Duodenal mucosa (tissue), 2 donors: Measurements from ENCODE around the gene MED20.
"Not testable (repeated sequence)": the region's sequence is repeated elsewhere in the genome, so short reads cannot be mapped to it uniquely, and the experiment has no call there.

ENCODE experiments used
- H3K27ac ChIP-seq: one replicate; pipeline ENCODE4 v1.7.0; 2013; ENCODE audit warnings: low read depth, low read length
- H3K27me3 ChIP-seq, 2 donors: one replicate each; pipeline ENCODE4 v1.7.0; 2013; ENCODE audit warnings: low read length in 2 of 2, control low read depth in 1 of 2; ENCODE audit not compliant: insufficient read depth in 2 of 2, control insufficient read depth in 1 of 2
- H3K36me3 ChIP-seq, 2 donors: one replicate each; pipeline ENCODE4 v1.7.0; 2013; ENCODE audit warnings: low read length in 2 of 2, control low read depth in 1 of 2; ENCODE audit not compliant: insufficient read depth in 2 of 2, control insufficient read depth in 1 of 2
- H3K4me1 ChIP-seq, 2 donors: one replicate each; pipeline ENCODE4 v1.7.0; 2013; ENCODE audit warnings: low read length in 2 of 2, control low read depth in 1 of 2; ENCODE audit not compliant: insufficient read depth in 2 of 2, control insufficient read depth in 1 of 2
- H3K4me3 ChIP-seq, 2 donors: one replicate each; pipeline ENCODE4 v1.7.0; 2013; ENCODE audit warnings: low read length in 2 of 2, low read depth in 1 of 2
- H3K9ac ChIP-seq, 2 donors: one replicate each; pipeline ENCODE4 v1.7.0; 2013; ENCODE audit warnings: low read length in 2 of 2, low read depth in 1 of 2
- H3K9me3 ChIP-seq, 2 donors: one replicate each; pipeline ENCODE4 v1.7.0; 2013; ENCODE audit warnings: low read length in 2 of 2, control low read depth in 1 of 2; ENCODE audit not compliant: control insufficient read depth in 1 of 2

Gene MED20

DNA sequence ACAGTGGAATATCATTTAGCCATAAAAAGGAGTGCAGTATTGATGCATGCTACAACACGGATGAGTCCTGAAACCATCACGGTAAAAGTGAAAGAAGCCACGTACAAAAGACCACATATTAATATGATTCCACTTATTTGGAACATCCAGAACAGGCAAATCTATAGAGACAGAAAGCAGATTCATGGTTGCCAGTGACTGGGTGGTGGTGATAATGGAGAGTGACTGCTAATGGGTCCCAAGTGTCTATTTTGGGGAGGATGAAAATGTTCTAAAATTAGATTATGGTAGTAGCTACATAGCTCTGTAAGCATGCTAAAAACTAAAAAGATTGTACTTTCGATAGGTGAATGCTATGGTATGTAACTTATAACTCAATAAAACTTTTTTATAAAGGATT lies 39.1 kb upstream of the MED20 start:
- no peak overlapping the region for H3K9ac ChIP-seq
- no peaks in the 10 kb centered on the region for H3K36me3 ChIP-seq
- H3K9me3 ChIP-seq, result no peaks in the 10 kb centered on the region
- no peak overlapping the region for H3K4me3 ChIP-seq
- no peaks in the 10 kb centered on the region for H3K27me3 ChIP-seq
- H3K4me1 ChIP-seq, result no peaks in the 10 kb centered on the region
- H3K27ac ChIP-seq, result no peak overlapping the region

DNA sequence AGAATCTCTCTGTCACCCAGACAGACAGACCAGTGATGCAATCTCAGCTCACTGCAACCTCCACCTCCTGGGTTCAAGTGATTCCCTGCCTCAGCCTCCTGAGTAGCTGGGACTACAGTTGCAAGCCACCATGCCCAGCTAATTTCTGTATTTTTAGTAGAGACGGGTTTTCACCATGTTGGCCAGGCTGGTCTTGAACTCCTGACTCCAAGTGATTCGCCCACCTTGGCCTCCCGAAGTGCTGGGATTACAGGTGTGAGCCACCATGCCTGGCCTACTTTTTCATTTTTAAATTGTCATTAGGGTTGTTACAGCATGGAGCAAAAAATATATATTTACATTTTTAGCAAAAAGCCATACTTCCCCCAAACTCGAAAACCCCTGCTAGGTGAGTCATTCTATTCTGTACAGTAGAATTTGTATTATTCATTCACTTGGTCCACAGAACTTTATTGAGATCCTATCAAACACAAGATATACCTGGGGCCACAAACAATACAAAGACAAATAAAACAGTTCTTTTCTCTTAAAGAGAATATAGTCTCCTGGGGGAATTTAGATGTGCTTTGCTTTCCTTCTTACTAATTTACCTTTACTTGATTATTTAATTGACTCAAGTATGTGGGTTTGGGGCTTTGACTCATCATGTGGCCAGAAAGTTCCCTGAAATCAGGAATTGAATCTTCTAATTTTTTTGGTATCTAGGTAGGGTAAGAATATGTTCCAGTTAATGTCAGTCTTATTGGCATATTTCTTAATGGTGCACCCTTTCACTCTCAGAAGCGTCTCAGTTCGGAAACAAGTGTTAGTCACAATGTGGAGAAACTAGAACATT lies 37.3 kb upstream of the MED20 start:
- no peaks in the 10 kb centered on the region for H3K4me1 ChIP-seq
- no peaks in the 10 kb centered on the region for H3K36me3 ChIP-seq
- no peak overlapping the region for H3K4me3 ChIP-seq
- no peak overlapping the region for H3K9ac ChIP-seq
- no peak overlapping the region for H3K27ac ChIP-seq
- no peaks in the 10 kb centered on the region for H3K9me3 ChIP-seq
- no peaks in the 10 kb centered on the region for H3K27me3 ChIP-seq

GRCh38 chr6:41957117-41957516 lies 36.2 kb upstream of the MED20 start:
- no peak overlapping the region for H3K27ac ChIP-seq
- H3K9ac ChIP-seq, result no peak overlapping the region
- no peak overlapping the region for H3K4me3 ChIP-seq
- no peaks in the 10 kb centered on the region for H3K36me3 ChIP-seq
- H3K27me3 ChIP-seq, result no peaks in the 10 kb centered on the region
- H3K9me3 ChIP-seq, result no peaks in the 10 kb centered on the region
- no peaks in the 10 kb centered on the region for H3K4me1 ChIP-seq

- Histone ChIP-seq H3K9ac (no peak overlapping the region), H3K36me3 (no peaks in the 10 kb centered on the region), H3K27me3 (no peaks in the 10 kb centered on the region), H3K27ac (no peak overlapping the region), H3K4me1 (no peaks in the 10 kb centered on the region), H3K4me3 (no peak overlapping the region), H3K9me3 (no peaks in the 10 kb centered on the region)
These were observed 34.5 kb upstream of the MED20 start for GRCh38 chr6:41955412-41955811.

GRCh38 chr6:41954668-41955067 lies 33.7 kb upstream of the MED20 start:
- Histone ChIP-seq H3K27ac (no peak overlapping the region), H3K36me3 (no peaks in the 10 kb centered on the region), H3K4me1 (no peaks in the 10 kb centered on the region), H3K27me3 (no peaks in the 10 kb centered on the region), H3K9me3 (no peaks in the 10 kb centered on the region), H3K4me3 (no peak overlapping the region), H3K9ac (no peak overlapping the region)

- no peak overlapping the region for H3K4me3 ChIP-seq
- no peak overlapping the region for H3K27ac ChIP-seq
- H3K27me3 ChIP-seq, result no peaks in the 10 kb centered on the region
- no peaks in the 10 kb centered on the region for H3K9me3 ChIP-seq
- H3K4me1 ChIP-seq, result no peaks in the 10 kb centered on the region
- H3K9ac ChIP-seq, result no peak overlapping the region
- no peaks in the 10 kb centered on the region for H3K36me3 ChIP-seq
These were observed 26.8 kb upstream of the MED20 start for GRCh38 chr6:41947581-41948220.

- H3K4me3 ChIP-seq, result no peak overlapping the region
- H3K27me3 ChIP-seq, result no peaks in the 10 kb centered on the region
- H3K9ac ChIP-seq, result no peak overlapping the region
- H3K27ac ChIP-seq, result no peak overlapping the region
- H3K4me1 ChIP-seq, result peaks cover 26 to 30% of the 10 kb centered on the region in 2 donors
- no peaks in the 10 kb centered on the region for H3K9me3 ChIP-seq
- peaks cover 0 to 2% of the 10 kb centered on the region in 2 donors for H3K36me3 ChIP-seq
These were observed 22.5 kb upstream of the MED20 start for GRCh38 chr6:41943456-41943855.

- not testable (repeated sequence) for H3K36me3 ChIP-seq, H3K27me3 ChIP-seq, H3K4me3 ChIP-seq, H3K27ac ChIP-seq, H3K9me3 ChIP-seq, H3K9ac ChIP-seq
- H3K4me1 ChIP-seq, result peaks cover 31 to 35% of the 10 kb centered on the region in 2 donors
These were observed 21.9 kb upstream of the MED20 start for GRCh38 chr6:41942882-41943281.

DNA sequence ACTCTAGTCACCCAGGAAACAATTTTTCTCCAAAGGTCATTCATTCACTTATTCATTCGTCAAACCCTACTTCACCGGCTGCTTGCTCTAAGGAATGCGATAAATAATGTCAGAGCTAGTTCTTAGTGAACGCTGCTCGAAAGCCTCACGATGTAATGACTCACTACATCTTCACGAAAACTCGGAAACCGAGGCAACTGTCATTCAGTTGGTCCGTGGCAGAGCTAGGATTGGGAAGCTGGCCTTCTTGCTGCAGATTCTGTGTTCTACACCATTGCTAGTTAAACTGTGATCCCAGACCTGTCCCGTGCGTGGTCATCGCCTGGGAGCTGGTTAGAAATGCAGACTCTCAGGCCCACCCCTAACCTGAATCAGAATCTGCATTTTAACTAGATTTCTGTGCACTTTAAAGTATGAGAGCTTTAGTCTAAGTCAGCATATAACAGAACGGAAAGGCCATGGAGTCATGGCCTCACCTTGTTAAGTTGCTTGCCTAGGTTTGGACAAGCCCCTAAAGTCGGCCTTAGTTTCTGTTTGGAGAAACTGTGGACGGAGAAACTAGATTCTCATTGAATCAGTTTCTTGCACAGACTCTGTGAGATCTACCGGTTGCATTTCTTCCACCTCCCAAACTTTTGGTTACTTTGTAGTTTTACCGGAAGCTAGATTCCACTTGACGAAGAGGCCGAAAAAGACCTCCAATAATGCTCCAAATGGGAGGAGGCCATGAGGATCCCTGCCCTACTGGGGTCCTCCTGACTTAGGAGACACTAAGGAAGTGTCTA lies 21.3 kb upstream of the MED20 start:
- Histone ChIP-seq H3K4me1 (peaks cover 36 to 42% of the 10 kb centered on the region in 2 donors), H3K36me3 (peaks cover 0 to 7% of the 10 kb centered on the region in 2 donors), H3K9me3 (no peaks in the 10 kb centered on the region), H3K27ac (peak overlapping the region; percentile 13), H3K9ac (peak overlapping the region; percentile 45 to 50), H3K27me3 (no peaks in the 10 kb centered on the region), H3K4me3 (peak overlapping the region; percentile 93 to 95)
